ENCODE results near the gene ADGRE3. TPM values are rescaled to one million over a fixed set of nuclear protein-coding genes. Genes with fewer than 3 reads are reported as not detected.

The ADGRE3 gene
- total RNA-seq, 2 experiments from 2014 or later, result not detected

GRCh38 chr19:14704450-14704849, 29.8 kb upstream of the ADGRE3 start:
- BruUV-seq (replicated peaks), result no TSS peak
- Histone ChIP-seq H3K9me3 (ENCODE audit: low read length) (no peaks in the 10 kb centered on the region), H2AFZ (ENCODE audit: low read length) (no peak overlapping the region), H3K79me2 (ENCODE audit: insufficient read depth, low read depth, low read length) (no peaks in the 10 kb centered on the region), H3K4me2 (ENCODE audit: low read length) (no peak overlapping the region), H4K20me1 (ENCODE audit: insufficient read depth, low read length) (no peaks in the 10 kb centered on the region), H3K36me3 (ENCODE audit: insufficient read depth, low read length) (peaks cover 86% of the 10 kb centered on the region), H3K9me2 (ENCODE audit: insufficient read depth, low read length) (no peaks in the 10 kb centered on the region), H3K27ac (ENCODE audit: low read depth, low read length, poor library complexity, severe bottlenecking) (no peak overlapping the region), H3K4me3 (ENCODE audit: low read depth, low read length, poor library complexity, severe bottlenecking) (no peak overlapping the region), H3K4me1 (ENCODE audit: insufficient read depth, low read length, poor library complexity, severe bottlenecking) (no peaks in the 10 kb centered on the region)
- TF ChIP-seq CTCF (conservative IDR thresholded peaks at IDR 0.05; ENCODE audit: low read length) (no peak), EZH2phosphoT487 (IDR thresholded peaks at IDR 0.05; ENCODE audit: borderline replicate concordance, low read depth, low read length) (no peak)
- ChIA-PET POLR2A (no interaction called here), CTCF (ENCODE audit: unreplicated experiment) (no interaction called here)
- intact Hi-C loops (cut with micrococcal nuclease; ENCODE audit: unreplicated experiment), result no loop called here
- DNase-seq (ENCODE audit: low spot score), result no peak

GRCh38 chr19:14703833-14704232, 29.2 kb upstream of the ADGRE3 start:
- POLR2A ChIA-PET, result no interaction called here
- intact Hi-C loops (cut with micrococcal nuclease; ENCODE audit: unreplicated experiment), result no loop called here
- Histone ChIP-seq H2AFZ (ENCODE audit: low read length) (no peak overlapping the region), H3K9me2 (ENCODE audit: insufficient read depth, low read length) (no peaks in the 10 kb centered on the region), H3K4me2 (ENCODE audit: low read length) (no peak overlapping the region), H3K27ac (ENCODE audit: low read depth, low read length, poor library complexity, severe bottlenecking) (no peak overlapping the region), H3K4me3 (ENCODE audit: low read depth, low read length, poor library complexity, severe bottlenecking) (no peak overlapping the region), H3K9me3 (ENCODE audit: low read length) (no peaks in the 10 kb centered on the region), H3K36me3 (ENCODE audit: insufficient read depth, low read length) (peaks cover 85% of the 10 kb centered on the region), H3K4me1 (ENCODE audit: insufficient read depth, low read length, poor library complexity, severe bottlenecking) (no peaks in the 10 kb centered on the region), H4K20me1 (ENCODE audit: insufficient read depth, low read length) (no peaks in the 10 kb centered on the region), H3K79me2 (ENCODE audit: insufficient read depth, low read depth, low read length) (no peaks in the 10 kb centered on the region)
- no TSS peak for BruUV-seq (replicated peaks)
- TF ChIP-seq CTCF (conservative IDR thresholded peaks at IDR 0.05; ENCODE audit: low read length), result no peak
- no peak for TF ChIP-seq EZH2phosphoT487 (IDR thresholded peaks at IDR 0.05; ENCODE audit: borderline replicate concordance, low read depth, low read length)
- no peak for DNase-seq (ENCODE audit: low spot score)
- CTCF ChIA-PET (ENCODE audit: unreplicated experiment), result no interaction called here

- Histone ChIP-seq H4K20me1 (ENCODE audit: insufficient read depth, low read length) (no peaks in the 10 kb centered on the region), H3K9me2 (ENCODE audit: insufficient read depth, low read length) (no peaks in the 10 kb centered on the region), H3K36me3 (ENCODE audit: insufficient read depth, low read length) (peaks cover 83% of the 10 kb centered on the region), H3K79me2 (ENCODE audit: insufficient read depth, low read depth, low read length) (no peaks in the 10 kb centered on the region), H3K4me1 (ENCODE audit: insufficient read depth, low read length, poor library complexity, severe bottlenecking) (no peaks in the 10 kb centered on the region), H3K4me2 (ENCODE audit: low read length) (no peak overlapping the region), H3K27ac (ENCODE audit: low read depth, low read length, poor library complexity, severe bottlenecking) (no peak overlapping the region), H3K4me3 (ENCODE audit: low read depth, low read length, poor library complexity, severe bottlenecking) (no peak overlapping the region), H2AFZ (ENCODE audit: low read length) (no peak overlapping the region), H3K9me3 (ENCODE audit: low read length) (no peaks in the 10 kb centered on the region)
- ChIA-PET CTCF (ENCODE audit: unreplicated experiment) (no interaction called here), POLR2A (no interaction called here)
- DNase-seq (ENCODE audit: low spot score), result no peak
- TF ChIP-seq CTCF (conservative IDR thresholded peaks at IDR 0.05; ENCODE audit: low read length) (no peak), EZH2phosphoT487 (IDR thresholded peaks at IDR 0.05; ENCODE audit: borderline replicate concordance, low read depth, low read length) (no peak)
- BruUV-seq (replicated peaks), result no TSS peak
- intact Hi-C loops (cut with micrococcal nuclease; ENCODE audit: unreplicated experiment), result no loop called here
These were observed 26.2 kb upstream of the ADGRE3 start for GRCh38 chr19:14700711-14701375.

All from OCI-LY7 (cell line).